GM18519 (cell line): ENCODE results near the gene MAPKAPK2.
"Not testable (repeated sequence)": the region's sequence is repeated elsewhere in the genome, so short reads cannot be mapped to it uniquely, and the experiment has no call there.

Experiments
- ATAC-seq: cut with Tn5 transposase; IDR thresholded peaks from one replicate; pipeline ENCODE4 v1.9.1; 2021; ENCODE audit warnings: mild to moderate bottlenecking, moderate library complexity; ENCODE audit not compliant: unreplicated experiment, low FRiP score

MAPKAPK2 gene

DNA sequence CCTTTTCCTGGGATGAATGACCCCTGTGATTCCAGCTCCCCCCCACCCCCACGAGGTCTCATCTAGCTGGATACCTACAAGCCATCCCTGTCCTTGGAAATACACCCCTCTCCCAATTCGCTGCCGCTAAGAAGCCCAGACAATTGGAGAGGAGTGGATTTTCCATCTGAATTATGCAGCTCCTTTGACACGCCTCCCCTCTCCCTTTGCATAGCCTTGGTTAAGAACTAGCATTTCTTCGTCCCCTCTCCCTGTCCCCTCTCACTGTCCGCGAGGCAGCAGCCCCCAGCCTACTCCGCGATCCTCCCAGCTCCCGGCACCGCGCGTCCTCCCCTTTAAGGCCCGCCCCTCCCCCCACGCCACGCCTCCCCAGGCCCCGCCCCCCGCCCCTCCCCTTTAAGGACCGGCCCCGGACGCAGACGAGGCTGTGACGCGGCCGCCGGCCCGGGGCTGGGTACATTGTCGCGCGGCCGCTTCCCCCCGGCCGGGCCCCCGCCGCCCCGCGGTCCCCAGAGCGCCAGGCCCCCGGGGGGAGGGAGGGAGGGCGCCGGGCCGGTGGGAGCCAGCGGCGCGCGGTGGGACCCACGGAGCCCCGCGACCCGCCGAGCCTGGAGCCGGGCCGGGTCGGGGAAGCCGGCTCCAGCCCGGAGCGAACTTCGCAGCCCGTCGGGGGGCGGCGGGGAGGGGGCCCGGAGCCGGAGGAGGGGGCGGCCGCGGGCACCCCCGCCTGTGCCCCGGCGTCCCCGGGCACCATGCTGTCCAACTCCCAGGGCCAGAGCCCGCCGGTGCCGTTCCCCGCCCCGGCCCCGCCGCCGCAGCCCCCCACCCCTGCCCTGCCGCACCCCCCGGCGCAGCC, at the start of gene MAPKAPK2:
MAPKAPK2 (plus strand) TSS at position 428 of the 856 bp plus-strand sequence; CDS start at position 753, 325 bp downstream.
- ATAC-seq: no peak

- ATAC-seq: peak; percentile 71
Observed at GRCh38 chr1:206635080-206635977, 49.4 kb upstream of the MAPKAPK2 start, which contains the start of gene DYRK3. TSS of gene DYRK3 (plus strand) at chr1:206635536. CDS start at chr1:206635704, 168 bp downstream.

DNA sequence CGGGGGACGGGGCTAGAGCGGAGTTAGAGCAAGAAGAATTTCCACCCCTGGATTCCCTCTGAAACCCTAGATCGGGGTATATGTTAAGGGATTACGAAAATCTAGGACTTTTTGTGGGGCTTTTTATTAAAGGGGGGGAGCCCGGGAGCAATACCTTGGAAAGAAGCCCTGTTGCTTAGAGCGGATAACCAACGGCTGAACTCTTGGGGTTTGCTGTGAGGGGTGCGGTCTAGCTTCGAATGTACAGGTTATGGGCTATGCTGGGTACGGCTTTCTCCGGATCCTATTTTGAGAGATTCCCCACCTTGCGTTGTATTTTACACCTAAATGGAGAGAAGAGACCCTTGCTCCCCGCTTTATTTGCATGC, 48.7 kb upstream of the MAPKAPK2 start:
- ATAC-seq: no peak

GRCh38 chr1:206636671-206637070, 48.0 kb upstream of the MAPKAPK2 start:
- ATAC-seq: no peak

DNA sequence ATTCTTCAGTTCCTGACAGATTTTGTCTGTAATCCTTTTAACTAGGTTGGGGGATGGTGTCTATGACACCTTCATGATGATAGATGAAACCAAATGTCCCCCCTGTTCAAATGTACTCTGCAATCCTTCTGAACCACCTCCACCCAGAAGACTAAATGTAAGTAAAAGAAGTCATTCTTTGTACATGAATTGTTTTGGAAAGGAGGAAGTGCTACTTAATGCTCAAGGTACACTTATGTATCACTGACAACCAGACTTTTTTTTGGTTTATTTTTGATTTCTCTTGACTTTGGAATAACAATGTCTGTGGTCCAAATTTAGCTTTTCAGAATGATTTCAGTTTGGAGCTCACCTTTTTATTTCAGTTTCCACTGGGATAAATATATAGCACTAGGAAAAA, 47.1 kb upstream of the MAPKAPK2 start:
- no peak for ATAC-seq

DNA sequence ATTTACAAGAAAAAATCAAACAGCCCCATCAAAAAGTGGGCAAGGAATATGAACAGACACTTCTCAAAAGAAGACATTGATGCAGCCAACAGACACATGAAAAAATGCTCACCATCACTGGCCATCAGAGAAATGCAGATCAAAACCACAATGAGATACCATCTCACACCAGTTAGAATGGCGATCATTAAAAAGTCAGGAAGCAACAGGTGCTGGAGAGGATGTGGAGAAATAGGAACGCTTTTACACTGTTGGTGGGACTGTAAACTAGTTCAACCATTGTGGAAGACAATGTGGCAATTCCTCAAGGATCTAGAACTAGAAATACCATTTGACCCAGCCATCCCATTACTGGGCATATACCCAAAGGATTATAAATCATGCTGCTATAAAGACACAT, 42.6 kb upstream of the MAPKAPK2 start:
- not testable (repeated sequence) for ATAC-seq

DNA sequence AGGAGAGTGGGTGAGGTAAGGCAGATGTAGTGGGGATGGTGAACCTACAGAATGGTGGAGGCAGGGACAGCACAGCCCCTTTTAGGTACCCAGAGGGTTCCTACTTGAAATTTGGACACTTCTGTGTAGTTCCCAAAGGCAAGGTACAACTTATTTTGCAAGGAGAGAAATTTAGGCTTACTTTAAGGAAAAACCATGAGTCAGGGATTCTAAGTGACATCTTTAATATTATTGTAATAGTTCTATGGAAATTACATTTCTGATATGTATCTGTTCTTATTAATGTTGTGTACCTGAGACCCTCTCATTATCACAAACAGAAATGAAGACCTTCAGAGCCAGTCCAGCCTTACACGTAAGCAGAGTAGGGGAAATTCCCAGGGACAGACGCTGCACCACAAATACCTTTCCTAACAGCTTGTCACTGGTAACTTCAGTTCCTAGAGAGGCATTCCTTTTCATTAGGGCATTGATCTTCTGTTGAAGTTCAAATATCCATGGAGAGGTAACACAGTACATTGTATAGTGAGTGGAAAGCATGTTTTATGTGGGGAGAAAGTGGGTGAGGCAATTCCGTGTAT, 41.5 kb upstream of the MAPKAPK2 start:
- ATAC-seq: no peak

GRCh38 chr1:206646504-206646903, 38.2 kb upstream of the MAPKAPK2 start:
- ATAC-seq: no peak

DNA sequence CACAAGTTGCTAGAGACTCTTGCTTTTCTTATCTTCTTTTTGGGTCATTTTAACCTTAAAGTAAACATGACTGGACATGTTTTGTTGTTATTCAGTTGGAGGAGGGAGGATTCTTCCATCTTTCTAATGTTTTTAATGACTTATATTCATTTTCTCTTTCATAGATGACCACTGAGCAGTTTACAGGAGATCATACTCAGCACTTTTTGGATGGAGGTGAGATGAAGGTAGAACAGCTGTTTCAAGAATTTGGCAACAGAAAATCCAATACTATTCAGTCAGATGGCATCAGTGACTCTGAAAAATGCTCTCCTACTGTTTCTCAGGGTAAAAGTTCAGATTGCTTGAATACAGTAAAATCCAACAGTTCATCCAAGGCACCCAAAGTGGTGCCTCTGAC, 37.5 kb upstream of the MAPKAPK2 start:
- no peak for ATAC-seq

DNA sequence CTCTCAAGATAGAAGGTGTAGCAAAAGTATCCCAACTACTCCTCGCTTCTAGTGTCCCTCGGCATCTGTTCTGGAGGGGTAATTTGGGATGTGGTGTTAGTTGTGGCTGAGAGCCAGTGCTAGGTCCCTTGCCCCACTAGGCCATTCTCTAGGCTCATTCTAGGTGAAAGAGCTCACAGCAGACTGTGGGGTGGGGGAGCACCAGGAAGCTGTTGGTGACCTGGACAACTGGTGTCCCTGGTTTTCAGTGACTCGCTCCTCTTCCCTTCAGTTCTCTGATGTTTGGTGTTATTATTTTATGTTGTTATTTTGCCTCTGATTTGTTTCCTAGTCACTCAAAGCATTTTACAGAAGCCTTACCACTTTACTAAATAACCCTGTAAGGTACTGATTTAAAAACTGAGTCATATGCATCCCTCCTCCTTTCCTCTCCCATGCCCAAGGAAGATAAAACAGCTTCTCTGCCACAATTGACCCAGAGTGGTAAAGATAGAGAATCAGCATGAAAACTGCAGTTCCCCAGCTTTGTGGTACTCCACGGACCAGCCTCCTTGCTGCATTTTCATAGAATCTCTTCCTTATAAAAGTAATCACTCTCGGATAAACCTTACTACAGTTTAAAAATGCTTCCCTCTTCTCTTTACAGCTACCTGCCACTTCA, 35.3 kb upstream of the MAPKAPK2 start:
- no peak for ATAC-seq

- ATAC-seq: no peak
Observed at GRCh38 chr1:206651014-206651413, 33.7 kb upstream of the MAPKAPK2 start.

DNA sequence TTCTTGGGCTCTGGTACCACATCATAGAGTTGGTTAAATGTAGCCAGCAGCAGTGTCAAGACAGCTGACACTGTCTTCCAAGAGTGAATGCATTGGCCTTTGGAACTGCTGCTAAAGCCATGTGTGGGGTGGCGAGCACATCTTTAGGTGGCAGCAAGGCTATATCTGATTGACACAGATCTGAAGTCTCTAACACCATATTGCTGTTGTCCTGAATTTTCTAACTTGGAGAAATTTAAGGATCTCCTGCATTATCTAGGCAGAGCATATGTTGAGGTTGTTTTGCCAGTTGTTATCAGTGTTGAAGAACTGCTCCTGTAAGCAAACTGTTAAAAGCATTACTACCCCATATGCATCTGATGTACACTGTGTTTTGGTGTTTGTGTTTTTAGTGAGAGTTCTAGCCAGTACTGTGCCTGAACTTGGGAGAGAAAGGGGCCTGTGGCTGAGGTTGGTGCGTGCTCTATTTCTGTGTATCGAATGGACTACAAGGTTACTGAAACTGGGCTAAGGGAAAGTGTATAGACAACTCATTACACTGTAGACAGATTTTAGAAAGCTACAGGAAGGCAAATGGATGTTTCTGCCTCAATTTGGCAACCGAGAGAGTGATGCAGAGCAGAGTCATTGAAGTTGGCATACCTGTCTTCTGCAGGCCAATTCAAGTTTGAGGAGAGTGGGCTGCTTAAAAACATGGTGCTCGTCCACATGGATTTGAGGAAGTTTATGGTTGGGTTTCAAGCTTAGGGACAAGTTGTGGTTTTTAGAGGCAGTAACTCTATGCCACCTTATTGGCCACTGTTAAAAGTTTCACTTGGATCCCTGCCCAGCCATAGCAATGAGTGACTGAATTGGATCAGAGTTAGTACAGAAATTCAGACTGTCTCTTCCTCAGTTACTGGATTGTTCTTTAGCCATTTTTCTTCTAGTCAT, 32.5 kb upstream of the MAPKAPK2 start:
- no peak for ATAC-seq

GRCh38 chr1:206653715-206654459, 30.8 kb upstream of the MAPKAPK2 start:
- ATAC-seq: no peak

DNA sequence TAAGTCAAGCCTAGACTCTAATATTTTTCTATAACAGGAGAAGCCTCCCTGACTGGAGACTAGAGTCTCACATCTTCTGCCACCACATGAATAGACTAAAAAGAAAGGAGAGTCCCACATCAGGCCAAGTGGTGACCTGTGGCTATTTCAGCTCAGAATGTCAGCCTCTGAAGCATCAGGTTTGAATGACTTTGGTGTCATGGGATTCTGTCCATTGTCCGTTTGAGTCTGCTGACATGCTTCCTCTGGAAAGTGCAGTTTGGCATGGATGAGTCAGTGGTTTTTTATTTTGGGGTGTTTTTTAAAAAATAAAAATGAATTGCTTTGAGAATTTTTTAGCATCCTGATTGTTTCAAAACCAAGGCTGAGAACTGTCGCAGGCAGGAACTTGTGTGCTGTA, 29.9 kb upstream of the MAPKAPK2 start:
- ATAC-seq: no peak

DNA sequence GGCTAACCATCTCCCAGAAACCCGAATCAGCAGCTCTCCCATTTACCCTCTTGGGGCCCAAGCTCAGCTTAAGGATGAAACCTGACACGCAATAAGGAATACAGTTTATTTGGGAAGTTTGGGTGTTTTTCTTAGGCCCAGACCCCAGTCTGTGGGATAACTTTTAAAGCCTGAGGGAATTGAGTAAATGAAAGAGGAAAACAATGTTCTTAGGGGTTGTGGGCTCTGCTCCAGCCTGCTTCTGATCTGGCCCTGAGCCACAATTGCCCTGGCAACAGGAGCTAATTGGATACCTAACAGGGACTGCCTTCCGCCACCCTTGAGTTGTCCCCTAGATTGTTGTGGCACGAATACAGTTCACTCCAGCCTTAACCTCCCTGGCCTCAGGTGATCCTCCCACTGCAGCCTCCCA, 29.2 kb upstream of the MAPKAPK2 start:
- ATAC-seq: no peak

GRCh38 chr1:206656936-206657335, 27.8 kb upstream of the MAPKAPK2 start:
- ATAC-seq: no peak

DNA sequence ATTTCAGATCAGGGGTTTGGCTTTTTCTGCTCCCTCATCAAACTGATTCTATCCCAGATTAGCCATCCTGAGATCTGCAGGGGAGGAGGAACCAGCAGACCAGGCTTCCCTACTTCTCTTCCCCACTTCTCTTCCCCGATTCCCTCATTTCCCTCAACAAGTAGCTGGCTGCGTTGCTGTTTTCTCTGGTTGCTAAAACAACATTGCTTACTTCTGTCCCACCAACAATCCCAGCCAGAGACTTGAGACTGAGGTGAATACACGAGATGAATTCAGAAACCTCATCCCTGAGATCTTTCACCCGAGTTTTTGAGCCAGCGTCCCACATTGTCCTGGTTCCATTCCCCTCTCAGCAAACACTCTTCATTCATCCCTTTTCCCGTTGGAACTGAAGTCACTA, 27.0 kb upstream of the MAPKAPK2 start:
- no peak for ATAC-seq

- no peak for ATAC-seq
Observed at GRCh38 chr1:206658264-206658980, 26.3 kb upstream of the MAPKAPK2 start.
